Measurements from ENCODE around the gene CTSA.

CTSA gene

GRCh38 chr20:45890985-45891983 lies at the start of gene CTSA, which contains the start of gene NEURL2:
Gene CTSA (plus strand): TSS chr20:45891335. CDS start chr20:45891569, 234 bp downstream.
Gene NEURL2 (minus strand): TSS chr20:45891208. CDS start chr20:45890991, 217 bp downstream.
- TF ChIP-seq CTCF (IDR thresholded peaks at IDR 0.05; ENCODE audit: low read depth, low read length, missing control alignments) = no peak
- DNase-seq (ENCODE audit: extremely low read depth, low read depth) = no peak
- peak within 1 kb of the TSS; percentile 80 for H3K4me3 ChIP-seq (replicated peaks; ENCODE audit: low read depth, low read length)

GRCh38 chr20:45841407-45842129 lies 49.6 kb upstream of the CTSA start:
- DNase-seq (ENCODE audit: extremely low read depth, low read depth) = no peak
- TF ChIP-seq CTCF (IDR thresholded peaks at IDR 0.05; ENCODE audit: low read depth, low read length, missing control alignments) = no peak
- no peak overlapping the region for H3K4me3 ChIP-seq (replicated peaks; ENCODE audit: low read depth, low read length)

GRCh38 chr20:45842169-45842812 lies 48.8 kb upstream of the CTSA start:
- DNase-seq (ENCODE audit: extremely low read depth, low read depth) = no peak
- TF ChIP-seq CTCF (IDR thresholded peaks at IDR 0.05; ENCODE audit: low read depth, low read length, missing control alignments) = no peak

GRCh38 chr20:45843506-45843905 lies 47.6 kb upstream of the CTSA start:
- TF ChIP-seq CTCF (IDR thresholded peaks at IDR 0.05; ENCODE audit: low read depth, low read length, missing control alignments) = no peak
- no peak overlapping the region for H3K4me3 ChIP-seq (replicated peaks; ENCODE audit: low read depth, low read length)
- no peak for DNase-seq (ENCODE audit: extremely low read depth, low read depth)

More at GRCh38 chr20:45842169-45842812, 48.8 kb upstream of the CTSA start:
- H3K4me3 ChIP-seq (replicated peaks; ENCODE audit: low read depth, low read length) = no peak overlapping the region

- no peak overlapping the region for H3K4me3 ChIP-seq (replicated peaks; ENCODE audit: low read depth, low read length)
- no peak for TF ChIP-seq CTCF (IDR thresholded peaks at IDR 0.05; ENCODE audit: low read depth, low read length, missing control alignments)
- no peak for DNase-seq (ENCODE audit: extremely low read depth, low read depth)
Observed at GRCh38 chr20:45845452-45845851, 45.7 kb upstream of the CTSA start.

GRCh38 chr20:45848421-45848820 lies 42.7 kb upstream of the CTSA start:
- no peak for TF ChIP-seq CTCF (IDR thresholded peaks at IDR 0.05; ENCODE audit: low read depth, low read length, missing control alignments)
- DNase-seq (ENCODE audit: extremely low read depth, low read depth) = no peak
- H3K4me3 ChIP-seq (replicated peaks; ENCODE audit: low read depth, low read length) = no peak overlapping the region
